WTC11 (cell line): ENCODE measurements around the gene EIF2AK3. TPM values are rescaled to one million over a fixed set of nuclear protein-coding genes. Genes with fewer than 3 reads are reported as not detected.
A peak's percentile ranks its signal among the peaks of the same experiment; 100 is the strongest.

ENCODE experiments used
- ATAC-seq: fragments of 200-7000 bp; cut with Tn5 transposase; 2 replicates; pipeline ENCODE4 v1.10.0; 2021; ENCODE audit warnings: mild to moderate bottlenecking, moderate library complexity
- CTCF ChIA-PET: fragments of 300-600 bp; sonication (Branson Sonifier 250); formaldehyde crosslinking; loops from one replicate; lab custom pipeline; 2021; ENCODE audit warnings: antibody characterized with exemption; lab: Charles Lee
- POLR2A ChIA-PET: fragments of 350-600 bp; sonication (Branson Sonifier 250); formaldehyde crosslinking; loops from one replicate; lab custom pipeline; 2021; ENCODE audit warnings: antibody characterized with exemption; lab: Charles Lee
- DNase-seq: peaks from one replicate; pipeline ENCODE4 v3.0.0; 2021; ENCODE audit warnings: low spot score
- H3K27ac Mint-ChIP-seq: 2 replicates; pipeline ENCODE4 v1.8.0; 2021; ENCODE audit warnings: mixed read lengths
- H3K27me3 Mint-ChIP-seq: 2 replicates; pipeline ENCODE4 v1.8.0; 2021; ENCODE audit warnings: low read depth, mild to moderate bottlenecking, moderate library complexity, mixed read lengths
- H3K36me3 Mint-ChIP-seq: 2 replicates; pipeline ENCODE4 v1.8.0; 2021; ENCODE audit warnings: mixed read lengths
- H3K4me1 Mint-ChIP-seq: 2 replicates; pipeline ENCODE4 v1.8.0; 2022; ENCODE audit warnings: mixed read lengths
- H3K4me3 Mint-ChIP-seq: 2 replicates; pipeline ENCODE4 v1.8.0; 2021; ENCODE audit warnings: mild to moderate bottlenecking, moderate library complexity, mixed read lengths
- H3K9me3 Mint-ChIP-seq: 2 replicates; pipeline ENCODE4 v1.8.0; 2021; ENCODE audit warnings: mixed read lengths
- EMX1 ChIP-seq: fragments of 250-450 bp; sonication (Bioruptor Pico); IDR thresholded peaks from 2 replicates; pipeline ENCODE4 v1.8.0; 2021; ENCODE audit warnings: mild to moderate bottlenecking
- FOXP1 ChIP-seq: sonication (generic); formaldehyde crosslinking; IDR thresholded peaks from 2 replicates; pipeline ENCODE4 v1.8.0; 2022; ENCODE audit warnings: missing genetic modification reagents, mild to moderate bottlenecking, moderate library complexity, borderline replicate concordance
- GTF2I ChIP-seq: fragments of 250-450 bp; sonication (Bioruptor Pico); conservative IDR thresholded peaks from 2 replicates; pipeline ENCODE4 v1.4.0; 2021; ENCODE audit warnings: mild to moderate bottlenecking
- NR3C1 ChIP-seq: sonication (generic); formaldehyde crosslinking; conservative IDR thresholded peaks from 2 replicates; pipeline ENCODE4 v1.8.1; 2023; ENCODE audit warnings: low read depth, mild to moderate bottlenecking, missing genetic modification reagents
- SMAD3 ChIP-seq: sonication (generic); formaldehyde crosslinking; IDR thresholded peaks from 2 replicates; pipeline ENCODE4 v1.8.0; 2022; ENCODE audit warnings: missing genetic modification reagents, mild to moderate bottlenecking, borderline replicate concordance
- ZNF138 ChIP-seq: sonication (generic); formaldehyde crosslinking; conservative IDR thresholded peaks from 2 replicates; pipeline ENCODE4 v1.8.1; 2022; ENCODE audit warnings: mild to moderate bottlenecking, moderate library complexity, missing genetic modification reagents
- ZNF396 ChIP-seq: fragments of 250-450 bp; sonication (Bioruptor Pico); IDR thresholded peaks from 2 replicates; pipeline ENCODE4 v1.8.0; 2021; ENCODE audit warnings: mild to moderate bottlenecking, moderate library complexity, borderline replicate concordance
- total RNA-seq: library from RNA; stranded (reverse); gene quantifications from 3 replicates; pipeline ENCODE4 v1.2.3, GENCODE V29; 2021
- TF ChIP-seq, protein P1 (sequence below): sonication (generic); formaldehyde crosslinking; IDR thresholded peaks from 2 replicates; pipeline ENCODE4 v1.8.1; 2022; ENCODE audit warnings: low read depth, mild to moderate bottlenecking, moderate library complexity, missing genetic modification reagents, borderline replicate concordance
- TF ChIP-seq, protein P2 (sequence below): fragments of 250-450 bp; sonication (Bioruptor Pico); conservative IDR thresholded peaks from 2 replicates; pipeline ENCODE4 v1.9.0; 2021; ENCODE audit warnings: mild to moderate bottlenecking
- TF ChIP-seq, protein P3 (sequence below): sonication (generic); formaldehyde crosslinking; IDR thresholded peaks from 2 replicates; pipeline ENCODE4 v1.8.0; 2022; ENCODE audit warnings: mild to moderate bottlenecking, missing genetic modification reagents
- TF ChIP-seq, protein P4 (sequence below): fragments of 250-450 bp; sonication (Bioruptor Pico); IDR thresholded peaks from 2 replicates; pipeline ENCODE4 v1.8.0; 2021; ENCODE audit warnings: mild to moderate bottlenecking
- TF ChIP-seq, protein P5 (sequence below): fragments of 200-600 bp; IDR thresholded peaks from 2 replicates; pipeline ENCODE4 v1.8.0; 2022; ENCODE audit warnings: antibody characterized with exemption

Gene EIF2AK3
- total RNA-seq, 1 experiment from 2014 or later = 20.8 TPM

DNA sequence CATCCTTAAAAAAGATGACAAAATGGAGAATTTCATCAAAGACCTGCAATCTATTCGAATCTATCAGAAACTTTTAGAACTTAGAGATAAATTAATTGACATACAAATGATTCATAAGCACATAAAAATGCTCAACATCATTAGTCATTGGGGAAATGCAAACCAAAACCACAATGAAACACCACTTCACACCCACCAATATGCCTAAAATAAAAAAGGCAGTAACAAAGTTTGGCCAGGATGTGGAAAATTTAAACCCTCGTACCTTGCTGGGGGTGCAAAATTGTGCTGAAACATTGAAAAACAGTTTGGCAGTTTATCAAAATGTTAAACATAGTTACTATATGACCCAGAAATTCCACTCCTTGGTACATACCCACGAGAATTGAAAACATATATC lies 11.5 kb upstream of the EIF2AK3 start:
- ChIA-PET CTCF (interaction anchor here (1.3 kb wide), 1 partner anchor 33 kb away, joined by 6 read pairs; no protein-coding TSS in a partner anchor), POLR2A (no interaction called here)
- Mint-ChIP-seq H3K27me3 (no peaks in the 10 kb centered on the region), H3K36me3 (no peaks in the 10 kb centered on the region), H3K9me3 (peaks cover 4% of the 10 kb centered on the region), H3K27ac (no peak overlapping the region), H3K4me1 (peaks cover 20% of the 10 kb centered on the region), H3K4me3 (no peak overlapping the region)
- ATAC-seq (no peak), DNase-seq (no peak)
- no peak for TF ChIP-seq EMX1
- TF ChIP-seq, protein P1, sequence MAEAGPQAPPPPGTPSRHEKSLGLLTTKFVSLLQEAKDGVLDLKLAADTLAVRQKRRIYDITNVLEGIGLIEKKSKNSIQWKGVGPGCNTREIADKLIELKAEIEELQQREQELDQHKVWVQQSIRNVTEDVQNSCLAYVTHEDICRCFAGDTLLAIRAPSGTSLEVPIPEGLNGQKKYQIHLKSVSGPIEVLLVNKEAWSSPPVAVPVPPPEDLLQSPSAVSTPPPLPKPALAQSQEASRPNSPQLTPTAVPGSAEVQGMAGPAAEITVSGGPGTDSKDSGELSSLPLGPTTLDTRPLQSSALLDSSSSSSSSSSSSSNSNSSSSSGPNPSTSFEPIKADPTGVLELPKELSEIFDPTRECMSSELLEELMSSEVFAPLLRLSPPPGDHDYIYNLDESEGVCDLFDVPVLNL (CRISPR knock-in tag) = no peak

DNA sequence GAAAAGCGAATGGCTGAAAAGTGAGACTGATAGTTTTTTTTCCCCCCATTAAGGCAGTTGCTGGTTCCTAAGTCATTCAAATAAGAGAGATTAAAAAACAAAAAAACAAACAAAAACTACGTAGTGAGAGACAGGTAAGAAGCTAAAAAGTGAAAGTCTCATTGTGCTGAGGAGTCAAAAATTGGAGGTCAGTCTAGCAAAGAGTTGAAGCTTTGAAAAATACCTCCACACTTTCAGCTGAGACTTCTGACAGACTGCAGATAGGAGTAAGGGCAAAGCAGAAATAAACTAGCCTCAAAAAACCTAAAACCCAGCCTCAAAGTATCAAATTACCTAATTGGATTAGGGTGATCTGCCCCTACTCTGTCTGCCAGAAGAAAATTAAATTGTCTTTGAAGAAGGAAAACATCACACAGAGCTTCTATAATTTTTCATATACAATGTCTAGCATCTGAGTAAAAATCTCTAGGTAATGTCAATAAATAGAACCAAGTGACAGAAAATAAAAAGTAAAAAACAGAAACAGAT lies 10.9 kb upstream of the EIF2AK3 start:
- ATAC-seq (no peak), DNase-seq (no peak)
- Mint-ChIP-seq H3K27me3 (no peaks in the 10 kb centered on the region), H3K36me3 (no peaks in the 10 kb centered on the region), H3K9me3 (peaks cover 3% of the 10 kb centered on the region), H3K4me3 (no peak overlapping the region; the same call in 1 of the 2 replicates), H3K27ac (peak overlapping the region; percentile 0; the same call in 1 of the 2 replicates), H3K4me1 (peaks cover 20% of the 10 kb centered on the region)
- ChIA-PET POLR2A (no interaction called here), CTCF (interaction anchor here (1.3 kb wide), 1 partner anchor 33 kb away, joined by 6 read pairs; no protein-coding TSS in a partner anchor)
- no peak for TF ChIP-seq ZNF396 (CRISPR knock-in tag)

DNA sequence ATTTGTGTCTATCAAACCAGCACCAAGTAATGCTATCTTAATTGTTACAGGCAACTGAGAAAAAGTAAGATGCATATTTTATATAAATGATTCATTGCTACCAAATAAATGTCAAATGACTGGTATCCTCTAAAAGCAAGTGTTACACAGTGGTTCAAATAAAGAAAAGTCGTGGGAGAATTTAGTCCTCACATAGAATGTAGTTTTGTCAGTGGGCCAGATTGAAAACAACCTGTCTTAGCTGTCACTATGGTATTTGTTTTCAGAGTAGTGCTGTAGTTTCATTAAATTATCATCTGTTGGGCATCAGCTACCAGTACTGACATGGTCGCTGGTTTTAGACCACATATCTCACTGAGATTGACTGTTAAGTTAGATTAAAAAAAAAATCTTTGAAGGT lies 10.2 kb upstream of the EIF2AK3 start:
- ATAC-seq = no peak
- Mint-ChIP-seq H3K4me1 (peaks cover 21% of the 10 kb centered on the region), H3K4me3 (no peak overlapping the region)

More for the DNA sequence above, 10.2 kb upstream of the EIF2AK3 start:
- CTCF ChIA-PET = interaction anchor here (1.3 kb wide), 1 partner anchor 34 kb away, joined by 6 read pairs; no protein-coding TSS in a partner anchor
- Mint-ChIP-seq H3K9me3 (no peaks in the 10 kb centered on the region), H3K27me3 (no peaks in the 10 kb centered on the region), H3K36me3 (no peaks in the 10 kb centered on the region), H3K27ac (no peak overlapping the region; the same call in 1 of the 2 replicates)
- TF ChIP-seq, protein P2, sequence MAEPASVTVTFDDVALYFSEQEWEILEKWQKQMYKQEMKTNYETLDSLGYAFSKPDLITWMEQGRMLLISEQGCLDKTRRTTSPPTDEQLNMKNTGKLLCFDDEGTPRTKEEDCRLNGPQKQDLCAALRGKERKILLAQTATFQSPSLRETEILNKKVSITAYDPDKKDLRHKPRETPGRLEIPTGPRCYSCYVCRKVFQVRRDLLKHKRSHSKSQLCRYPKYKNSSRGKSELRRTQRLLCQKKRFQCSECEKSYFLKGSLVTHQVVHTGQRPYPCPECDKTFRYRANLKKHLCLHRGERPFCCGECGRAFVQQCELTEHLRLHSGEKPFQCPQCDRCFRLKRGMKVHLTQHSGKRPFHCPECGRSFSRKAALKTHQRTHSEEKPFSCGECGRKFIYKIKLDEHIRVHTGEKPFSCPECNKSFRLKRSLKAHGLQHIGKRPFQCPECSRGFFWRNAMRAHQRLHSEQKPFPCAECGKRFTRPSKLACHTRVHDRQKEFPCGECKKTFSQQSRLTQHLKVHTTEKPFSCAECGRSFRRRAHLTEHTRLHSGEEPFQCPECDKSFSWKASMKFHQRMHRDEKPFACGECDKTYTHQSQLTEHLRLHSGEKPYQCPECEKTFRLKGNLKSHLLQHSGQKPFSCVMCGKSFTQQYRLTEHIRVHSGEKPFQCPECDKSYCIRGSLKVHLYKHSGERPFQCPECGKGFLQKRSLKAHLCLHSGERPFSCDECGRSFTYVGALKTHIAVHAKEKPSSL = no peak
- TF ChIP-seq, protein P3, sequence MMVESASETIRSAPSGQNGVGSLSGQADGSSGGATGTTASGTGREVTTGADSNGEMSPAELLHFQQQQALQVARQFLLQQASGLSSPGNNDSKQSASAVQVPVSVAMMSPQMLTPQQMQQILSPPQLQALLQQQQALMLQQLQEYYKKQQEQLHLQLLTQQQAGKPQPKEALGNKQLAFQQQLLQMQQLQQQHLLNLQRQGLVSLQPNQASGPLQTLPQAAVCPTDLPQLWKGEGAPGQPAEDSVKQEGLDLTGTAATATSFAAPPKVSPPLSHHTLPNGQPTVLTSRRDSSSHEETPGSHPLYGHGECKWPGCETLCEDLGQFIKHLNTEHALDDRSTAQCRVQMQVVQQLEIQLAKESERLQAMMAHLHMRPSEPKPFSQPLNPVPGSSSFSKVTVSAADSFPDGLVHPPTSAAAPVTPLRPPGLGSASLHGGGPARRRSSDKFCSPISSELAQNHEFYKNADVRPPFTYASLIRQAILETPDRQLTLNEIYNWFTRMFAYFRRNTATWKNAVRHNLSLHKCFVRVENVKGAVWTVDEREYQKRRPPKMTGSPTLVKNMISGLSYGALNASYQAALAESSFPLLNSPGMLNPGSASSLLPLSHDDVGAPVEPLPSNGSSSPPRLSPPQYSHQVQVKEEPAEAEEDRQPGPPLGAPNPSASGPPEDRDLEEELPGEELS (CRISPR knock-in tag) = no peak
- TF ChIP-seq SMAD3 (CRISPR knock-in tag) (no peak), EMX1 (no peak), ZNF138 (CRISPR knock-in tag) (no peak), NR3C1 (no peak), FOXP1 (CRISPR knock-in tag) (no peak), GTF2I (CRISPR knock-in tag) (no peak)
- TF ChIP-seq, protein P4, sequence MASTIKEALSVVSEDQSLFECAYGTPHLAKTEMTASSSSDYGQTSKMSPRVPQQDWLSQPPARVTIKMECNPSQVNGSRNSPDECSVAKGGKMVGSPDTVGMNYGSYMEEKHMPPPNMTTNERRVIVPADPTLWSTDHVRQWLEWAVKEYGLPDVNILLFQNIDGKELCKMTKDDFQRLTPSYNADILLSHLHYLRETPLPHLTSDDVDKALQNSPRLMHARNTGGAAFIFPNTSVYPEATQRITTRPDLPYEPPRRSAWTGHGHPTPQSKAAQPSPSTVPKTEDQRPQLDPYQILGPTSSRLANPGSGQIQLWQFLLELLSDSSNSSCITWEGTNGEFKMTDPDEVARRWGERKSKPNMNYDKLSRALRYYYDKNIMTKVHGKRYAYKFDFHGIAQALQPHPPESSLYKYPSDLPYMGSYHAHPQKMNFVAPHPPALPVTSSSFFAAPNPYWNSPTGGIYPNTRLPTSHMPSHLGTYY (CRISPR knock-in tag) = no peak
- TF ChIP-seq, protein P5, sequence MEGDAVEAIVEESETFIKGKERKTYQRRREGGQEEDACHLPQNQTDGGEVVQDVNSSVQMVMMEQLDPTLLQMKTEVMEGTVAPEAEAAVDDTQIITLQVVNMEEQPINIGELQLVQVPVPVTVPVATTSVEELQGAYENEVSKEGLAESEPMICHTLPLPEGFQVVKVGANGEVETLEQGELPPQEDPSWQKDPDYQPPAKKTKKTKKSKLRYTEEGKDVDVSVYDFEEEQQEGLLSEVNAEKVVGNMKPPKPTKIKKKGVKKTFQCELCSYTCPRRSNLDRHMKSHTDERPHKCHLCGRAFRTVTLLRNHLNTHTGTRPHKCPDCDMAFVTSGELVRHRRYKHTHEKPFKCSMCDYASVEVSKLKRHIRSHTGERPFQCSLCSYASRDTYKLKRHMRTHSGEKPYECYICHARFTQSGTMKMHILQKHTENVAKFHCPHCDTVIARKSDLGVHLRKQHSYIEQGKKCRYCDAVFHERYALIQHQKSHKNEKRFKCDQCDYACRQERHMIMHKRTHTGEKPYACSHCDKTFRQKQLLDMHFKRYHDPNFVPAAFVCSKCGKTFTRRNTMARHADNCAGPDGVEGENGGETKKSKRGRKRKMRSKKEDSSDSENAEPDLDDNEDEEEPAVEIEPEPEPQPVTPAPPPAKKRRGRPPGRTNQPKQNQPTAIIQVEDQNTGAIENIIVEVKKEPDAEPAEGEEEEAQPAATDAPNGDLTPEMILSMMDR = no peak
- DNase-seq = no peak
- POLR2A ChIA-PET = no interaction called here
